Keratinocyte (primary cell): Measurements from ENCODE around the gene S100A2. TPM values are rescaled to one million over a fixed set of nuclear protein-coding genes. Genes with fewer than 3 reads are reported as not detected.

ENCODE experiments used
- DNase-seq: peaks from one replicate; pipeline ENCODE4 v3.0.0-alpha.2; 2011; ENCODE audit warnings: low read depth, missing footprints, low spot score
- FAIRE-seq: peaks from 2 replicates; lab custom pipeline; 2011; peaks lifted over from hg19 to GRCh38; lab: Jason Lieb, UNC
- H2AFZ ChIP-seq: 2 replicates; pipeline ENCODE4 v1.6.0; 2012; ENCODE audit warnings: low read length, control low read depth, inconsistent platforms; ENCODE audit not compliant: control insufficient read depth
- H3K27ac ChIP-seq: 2 replicates; pipeline ENCODE4 v1.5.1; 2011; ENCODE audit warnings: low read length; ENCODE audit not compliant: control insufficient read depth, insufficient read depth
- H3K27me3 ChIP-seq: 3 replicates; pipeline ENCODE4 v1.6.0; 2011; ENCODE audit warnings: low read length; ENCODE audit not compliant: control insufficient read depth, insufficient read depth; ENCODE audit errors: extremely low read depth
- H3K36me3 ChIP-seq, 2 experiments: 2 replicates in 1 of 2; 3 replicates in 1 of 2; pipeline ENCODE4 v1.5.1; 2011; ENCODE audit warnings: low read length in 2 of 2, mild to moderate bottlenecking in 1 of 2; ENCODE audit not compliant: control insufficient read depth in 2 of 2, insufficient read depth in 2 of 2; ENCODE audit errors: extremely low read depth in 1 of 2
- H3K4me1 ChIP-seq: 3 replicates; pipeline ENCODE4 v1.5.1; 2011; ENCODE audit warnings: low read length; ENCODE audit not compliant: control insufficient read depth, insufficient read depth; ENCODE audit errors: extremely low read depth
- H3K4me2 ChIP-seq: 3 replicates; pipeline ENCODE4 v1.6.0; 2011; ENCODE audit warnings: low read depth, low read length; ENCODE audit not compliant: control insufficient read depth, insufficient read depth; ENCODE audit errors: extremely low read depth
- H3K4me3 ChIP-seq, 3 experiments: fragments of 200-600 bp in 1 of 3; sonication (generic) in 1 of 3; 2 replicates in 2 of 3; 3 replicates in 1 of 3; pipeline ENCODE4 v1.5.1; 2011 to 2016; ENCODE audit warnings: low read length in 3 of 3, mild to moderate bottlenecking in 3 of 3, control low read depth in 2 of 3, inconsistent platforms in 1 of 3, low read depth in 1 of 3, mixed read lengths in 1 of 3, mixed run types in 1 of 3, moderate library complexity in 1 of 3; ENCODE audit not compliant: control insufficient read depth in 2 of 3, insufficient read depth in 2 of 3; ENCODE audit errors: extremely low read depth in 1 of 3
- H3K79me2 ChIP-seq: 2 replicates; pipeline ENCODE4 v1.6.0; 2012; ENCODE audit warnings: low read length; ENCODE audit not compliant: control insufficient read depth, insufficient read depth
- H3K9ac ChIP-seq: 3 replicates; pipeline ENCODE4 v1.6.0; 2011; ENCODE audit warnings: low read length; ENCODE audit not compliant: control insufficient read depth, insufficient read depth; ENCODE audit errors: extremely low read depth
- H3K9me1 ChIP-seq: 3 replicates; pipeline ENCODE4 v1.6.0; 2011; ENCODE audit warnings: low read length; ENCODE audit not compliant: control insufficient read depth, insufficient read depth; ENCODE audit errors: extremely low read depth
- H3K9me3 ChIP-seq: 2 replicates; pipeline ENCODE4 v1.5.1; 2012; ENCODE audit warnings: low read depth, low read length; ENCODE audit not compliant: control insufficient read depth
- H4K20me1 ChIP-seq: 3 replicates; pipeline ENCODE4 v1.6.0; 2011; ENCODE audit warnings: low read length; ENCODE audit not compliant: control insufficient read depth, insufficient read depth; ENCODE audit errors: extremely low read depth
- EZH2 ChIP-seq: IDR thresholded peaks from one replicate; pipeline ENCODE4 v1.6.1; 2012; ENCODE audit warnings: inconsistent platforms, mild to moderate bottlenecking, low read length, moderate library complexity
- dilution Hi-C: fragments of 300-500 bp; cut with MboI; formaldehyde crosslinking; loops from one replicate; pipeline ENCODE4 v1.7.0; 2020; ENCODE audit warnings: low sequenced_read_pairs; ENCODE audit not compliant: extremely low pct_ligation_motif_present
- polyA plus RNA-seq, 5 experiments: library from polyadenylated mRNA; depleted of rRNA in 3 of 5; stranded (reverse) in 3 of 5; stranded (forward) in 1 of 5; unstranded in 1 of 5; fragments of >200 nt; gene quantifications; 1 replicate in 1 of 5; 2 replicates in 3 of 5; 3 replicates in 1 of 5; pipeline versions ENCODE4 v1.2.1 to v1.2.3, GENCODE V29; 2011 to 2012; ENCODE audit warnings: missing spikeins in 2 of 5, low read depth in 1 of 5, low replicate concordance in 1 of 5
- TF ChIP-seq, protein P1 (sequence below), 3 experiments: IDR thresholded peaks in 1 of 3; conservative IDR thresholded peaks in 1 of 3; optimal IDR thresholded peaks in 1 of 3; 2 replicates in 2 of 3; 3 replicates in 1 of 3; pipeline versions ENCODE3 to v1.5.1; 2011; ENCODE audit warnings: low read length in 3 of 3, mild to moderate bottlenecking in 3 of 3, moderate library complexity in 2 of 3, control low read depth in 1 of 3, inconsistent platforms in 1 of 3; ENCODE audit not compliant: insufficient read depth in 2 of 3; ENCODE audit errors: extremely low read depth in 1 of 3

The S100A2 gene
- polyA plus RNA-seq, 1 donor (not counting 4 experiments of a cell fraction or from before 2014, with no cell fraction given): 12,757 TPM

DNA sequence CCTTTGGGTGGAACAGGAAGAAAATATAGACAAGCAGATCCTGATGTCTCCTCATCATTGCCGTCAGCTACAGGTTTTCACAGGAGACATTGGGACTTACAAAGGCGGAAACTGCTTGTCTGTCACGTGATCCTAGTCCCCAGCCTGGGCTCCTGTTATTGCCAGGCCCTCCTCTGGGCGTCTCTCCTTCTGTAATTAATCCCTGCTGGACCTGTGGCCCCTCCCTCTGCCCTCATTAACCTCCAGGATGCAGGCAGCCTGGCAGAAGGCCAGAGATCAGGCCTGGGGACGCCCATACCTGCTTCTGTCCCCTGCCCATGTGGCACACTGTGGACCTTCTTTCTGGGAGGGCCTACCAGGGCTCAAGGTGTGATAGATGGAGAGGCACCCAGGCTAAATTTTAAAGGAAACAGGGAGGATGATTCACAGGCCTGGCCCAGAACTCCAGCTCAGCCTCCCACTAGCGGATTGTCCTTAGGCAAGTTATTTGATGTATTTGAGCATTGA is 27.3 kb downstream of the S100A2 start:
- Histone ChIP-seq H3K36me3 (peaks cover 2 to 15% of the 10 kb centered on the region in 2 experiments), H3K27me3 (no peaks in the 10 kb centered on the region), H3K9me3 (no peaks in the 10 kb centered on the region), H3K4me1 (peaks cover 57% of the 10 kb centered on the region), H3K4me2 (peak overlapping the region; percentile 26), H3K4me3 (no peak overlapping the region), H3K9me1 (no peaks in the 10 kb centered on the region), H2AFZ (peak overlapping the region; percentile 28), H3K9ac (no peak overlapping the region), H4K20me1 (peaks cover 8% of the 10 kb centered on the region), H3K79me2 (peaks cover 16% of the 10 kb centered on the region), H3K27ac (peak overlapping the region; percentile 55)
- dilution Hi-C loops: no loop called here
- FAIRE-seq (peak; percentile 55), DNase-seq (no peak)
- no peak for TF ChIP-seq EZH2
- TF ChIP-seq, protein P1, sequence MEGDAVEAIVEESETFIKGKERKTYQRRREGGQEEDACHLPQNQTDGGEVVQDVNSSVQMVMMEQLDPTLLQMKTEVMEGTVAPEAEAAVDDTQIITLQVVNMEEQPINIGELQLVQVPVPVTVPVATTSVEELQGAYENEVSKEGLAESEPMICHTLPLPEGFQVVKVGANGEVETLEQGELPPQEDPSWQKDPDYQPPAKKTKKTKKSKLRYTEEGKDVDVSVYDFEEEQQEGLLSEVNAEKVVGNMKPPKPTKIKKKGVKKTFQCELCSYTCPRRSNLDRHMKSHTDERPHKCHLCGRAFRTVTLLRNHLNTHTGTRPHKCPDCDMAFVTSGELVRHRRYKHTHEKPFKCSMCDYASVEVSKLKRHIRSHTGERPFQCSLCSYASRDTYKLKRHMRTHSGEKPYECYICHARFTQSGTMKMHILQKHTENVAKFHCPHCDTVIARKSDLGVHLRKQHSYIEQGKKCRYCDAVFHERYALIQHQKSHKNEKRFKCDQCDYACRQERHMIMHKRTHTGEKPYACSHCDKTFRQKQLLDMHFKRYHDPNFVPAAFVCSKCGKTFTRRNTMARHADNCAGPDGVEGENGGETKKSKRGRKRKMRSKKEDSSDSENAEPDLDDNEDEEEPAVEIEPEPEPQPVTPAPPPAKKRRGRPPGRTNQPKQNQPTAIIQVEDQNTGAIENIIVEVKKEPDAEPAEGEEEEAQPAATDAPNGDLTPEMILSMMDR (optimal IDR thresholded peaks at IDR 0.05 in 1 of 3, IDR thresholded peaks at IDR 0.05 in 1 of 3, conservative IDR thresholded peaks at IDR 0.05 in 1 of 3; ENCODE audit: extremely low read depth in 1 of 3, insufficient read depth in 2 of 3, low read length in 3 of 3): no peak

DNA sequence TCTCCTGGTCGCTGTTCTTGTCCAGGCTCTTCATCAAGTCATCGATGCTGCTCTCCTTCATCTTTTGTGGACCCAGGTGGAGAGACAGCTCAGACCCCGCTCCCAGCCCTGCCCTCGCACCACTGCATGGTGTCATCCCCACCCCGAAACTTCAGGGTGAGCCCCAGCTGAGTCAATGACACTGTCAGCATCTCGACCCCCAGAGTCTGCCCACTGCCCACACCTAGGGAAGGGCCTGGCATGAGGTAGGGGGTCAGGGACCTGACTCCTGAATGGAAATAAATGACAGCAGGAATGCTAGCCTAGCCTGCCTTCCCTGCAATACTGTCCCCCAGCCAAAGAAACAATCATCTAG is 28.3 kb downstream of the S100A2 start:
- H3K36me3 ChIP-seq: peaks cover 2 to 15% of the 10 kb centered on the region in 2 experiments
- FAIRE-seq (no peak), DNase-seq (no peak)
- H2AFZ ChIP-seq: no peak overlapping the region
- H3K9me3 ChIP-seq: no peaks in the 10 kb centered on the region
- H3K27me3 ChIP-seq: no peaks in the 10 kb centered on the region
- no peak for TF ChIP-seq EZH2
- TF ChIP-seq, protein P1 (optimal IDR thresholded peaks at IDR 0.05 in 1 of 3, IDR thresholded peaks at IDR 0.05 in 1 of 3, conservative IDR thresholded peaks at IDR 0.05 in 1 of 3; ENCODE audit: extremely low read depth in 1 of 3, insufficient read depth in 2 of 3, low read length in 3 of 3): no peak
- peaks cover 16% of the 10 kb centered on the region for H3K79me2 ChIP-seq
- H3K27ac ChIP-seq: no peak overlapping the region
- H3K9ac ChIP-seq: no peak overlapping the region
- H3K4me2 ChIP-seq: no peak overlapping the region
- peaks cover 8% of the 10 kb centered on the region for H4K20me1 ChIP-seq
- H3K4me3 ChIP-seq: no peak overlapping the region
- H3K9me1 ChIP-seq: no peaks in the 10 kb centered on the region
- peaks cover 67% of the 10 kb centered on the region for H3K4me1 ChIP-seq
- dilution Hi-C loops: no loop called here
